Peyer's patch (tissue), 4 donors: ENCODE data around the gene KRTAP2-1.

Experiments used
- CTCF ChIP-seq, 6 experiments: fragments of 450-650 bp in 4 of 6; fragments of 200-600 bp in 2 of 6; sonication (generic) in 1 of 6; IDR thresholded peaks; one replicate each; pipeline ENCODE4 v1.5.1; 2017 to 2019; ENCODE audit warnings: antibody characterized with exemption in 6 of 6, mild to moderate bottlenecking in 3 of 6, moderate library complexity in 1 of 6
- POLR2A ChIP-seq, 2 donors: fragments of 450-650 bp; IDR thresholded peaks; one replicate each; pipeline ENCODE4 v1.5.1; 2017; ENCODE audit warnings: antibody characterized with exemption in 2 of 2, mild to moderate bottlenecking in 2 of 2, moderate library complexity in 2 of 2

GRCh38 chr17:41052566-41052965, 5.5 kb upstream of the KRTAP2-1 start:
- TF ChIP-seq POLR2A (IDR thresholded peaks at IDR 0.05) (no peak), CTCF (IDR thresholded peaks at IDR 0.05) (no peak)
